MCF 10A (cell line): ENCODE data around the gene ASCC2. TPM values are rescaled to one million over a fixed set of nuclear protein-coding genes. Genes with fewer than 3 reads are reported as not detected.

Experiments used
- BruUV-seq: library from RNA; stranded (reverse); fragments of 400-500 nt; replicated peaks from 2 replicates; lab custom pipeline; 2021; lab: Mats Ljungman, UMichigan
- CTCF ChIA-PET: fragments of 300-600 bp; sonication (Branson Sonifier 250); formaldehyde crosslinking; extraction: SDS; loops from one replicate; lab custom pipeline; 2021; ENCODE audit warnings: antibody characterized with exemption, inconsistent platforms; lab: Yijun Ruan, JAX
- POLR2A ChIA-PET: fragments of 300-600, 350-650 bp; sonication (Branson Sonifier 250); formaldehyde crosslinking; extraction: SDS; loops from one replicate; lab custom pipeline; 2020; ENCODE audit warnings: antibody characterized with exemption, inconsistent platforms; lab: Yijun Ruan, JAX
- DNase-seq: peaks from one replicate; pipeline ENCODE4 v3.0.0-alpha.2; 2018; ENCODE audit not compliant: unreplicated experiment
- H3K27ac Mint-ChIP-seq: one replicate; pipeline ENCODE4 v1.8.0; 2022; ENCODE audit warnings: mild to moderate bottlenecking, low read depth, mixed read lengths; ENCODE audit not compliant: unreplicated experiment
- H3K27me3 Mint-ChIP-seq: one replicate; pipeline ENCODE4 v1.8.0; 2022; ENCODE audit warnings: mixed read lengths; ENCODE audit not compliant: insufficient read depth, unreplicated experiment
- H3K36me3 Mint-ChIP-seq: one replicate; pipeline ENCODE4 v1.8.0; 2022; ENCODE audit warnings: mild to moderate bottlenecking, moderate library complexity, mixed read lengths; ENCODE audit not compliant: insufficient read depth, unreplicated experiment
- H3K4me1 Mint-ChIP-seq: one replicate; pipeline ENCODE4 v1.8.0; 2022; ENCODE audit warnings: mixed read lengths; ENCODE audit not compliant: insufficient read depth, unreplicated experiment
- H3K4me3 Mint-ChIP-seq: one replicate; pipeline ENCODE4 v1.8.0; 2022; ENCODE audit warnings: mild to moderate bottlenecking, moderate library complexity, mixed read lengths; ENCODE audit not compliant: unreplicated experiment
- H3K9me3 Mint-ChIP-seq: one replicate; pipeline ENCODE4 v1.8.0; 2022; ENCODE audit warnings: mixed read lengths; ENCODE audit not compliant: unreplicated experiment
- CTCF ChIP-seq: fragments of 200-600 bp; IDR thresholded peaks from one replicate; pipeline ENCODE4 v1.8.0; 2022; ENCODE audit warnings: antibody characterized with exemption, mild to moderate bottlenecking; ENCODE audit not compliant: unreplicated experiment
- intact Hi-C: fragments of 100-400 bp; cut with micrococcal nuclease; formaldehyde crosslinking; loops from 2 replicates; pipeline ENCODE4 v1.14.1; 2022
- total RNA-seq: library from RNA; stranded (reverse); gene quantifications from 2 replicates; pipeline ENCODE4 v1.2.3, GENCODE V29; 2022

Gene ASCC2
- total RNA-seq, 1 experiment from 2014 or later: 70.7 TPM

GRCh38 chr22:29872144-29872893, 34.2 kb upstream of the ASCC2 start:
- Mint-ChIP-seq H3K36me3 (peaks cover 6% of the 10 kb centered on the region), H3K4me3 (no peak overlapping the region), H3K4me1 (peaks cover 5% of the 10 kb centered on the region), H3K27ac (no peak overlapping the region), H3K27me3 (no peaks in the 10 kb centered on the region), H3K9me3 (no peaks in the 10 kb centered on the region)
- intact Hi-C loops: no loop called here
- no peak for TF ChIP-seq CTCF
- DNase-seq: no peak
- CTCF ChIA-PET: interaction anchor here (1.1 kb wide), 1 partner anchor 35 kb away, joined by 5 read pairs; the partner anchor contains the start of gene ASCC2
- BruUV-seq: no TSS peak
- POLR2A ChIA-PET: interaction anchor here (0.6 to 1.7 kb wide), 3 partner anchors 10 to 105 kb away, joined by 3 read pairs; no protein-coding TSS in a partner anchor

- CTCF ChIA-PET: interaction anchor here (0.6 to 0.7 kb wide), 3 partner anchors 12 to 584 kb away, joined by 3 read pairs; no protein-coding TSS in a partner anchor
- no peak for DNase-seq
- BruUV-seq: no TSS peak
- no peak overlapping the region for H3K27ac Mint-ChIP-seq
- H3K4me1 Mint-ChIP-seq: peaks cover 5% of the 10 kb centered on the region
- H3K9me3 Mint-ChIP-seq: no peaks in the 10 kb centered on the region
- no peak overlapping the region for H3K4me3 Mint-ChIP-seq
- intact Hi-C loops: no loop called here
- no peak for TF ChIP-seq CTCF
- POLR2A ChIA-PET: interaction anchor here (1.1 to 1.7 kb wide), 3 partner anchors 10 to 34 kb away, joined by 3 read pairs; no protein-coding TSS in a partner anchor
- H3K27me3 Mint-ChIP-seq: no peaks in the 10 kb centered on the region
- H3K36me3 Mint-ChIP-seq: peaks cover 6% of the 10 kb centered on the region
Observed at GRCh38 chr22:29871684-29872083, 33.6 kb upstream of the ASCC2 start.

- no peak for DNase-seq
- Mint-ChIP-seq H3K4me1 (peaks cover 5% of the 10 kb centered on the region), H3K36me3 (peaks cover 6% of the 10 kb centered on the region), H3K27ac (no peak overlapping the region), H3K4me3 (no peak overlapping the region), H3K9me3 (no peaks in the 10 kb centered on the region), H3K27me3 (no peaks in the 10 kb centered on the region)
- ChIA-PET CTCF (interaction anchor here (0.5 to 0.6 kb wide), 4 partner anchors 19 to 234 kb away, joined by 3 read pairs; no protein-coding TSS in a partner anchor), POLR2A (interaction anchor here (0.9 to 2.3 kb wide), 3 partner anchors 16 to 32 kb away, joined by 3 to 8 read pairs (median 3); partner anchors contain the start of gene ASCC2)
- TF ChIP-seq CTCF: no peak
- BruUV-seq: no TSS peak
- intact Hi-C loops: no loop called here
Observed at GRCh38 chr22:29870574-29870973, 32.5 kb upstream of the ASCC2 start.

- intact Hi-C loops: no loop called here
- DNase-seq: no peak
- no TSS peak for BruUV-seq
- ChIA-PET POLR2A (interaction anchor here (0.7 kb wide), 1 partner anchor 370 kb away, joined by 3 read pairs; no protein-coding TSS in a partner anchor), CTCF (interaction anchor here (0.6 to 0.9 kb wide), 2 partner anchors 45 to 778 kb away, joined by 4 to 6 read pairs; no protein-coding TSS in a partner anchor)
- H3K27ac Mint-ChIP-seq: no peak overlapping the region
- H3K4me1 Mint-ChIP-seq: peaks cover 5% of the 10 kb centered on the region
- no peaks in the 10 kb centered on the region for H3K36me3 Mint-ChIP-seq
- H3K27me3 Mint-ChIP-seq: no peaks in the 10 kb centered on the region
- no peak for TF ChIP-seq CTCF
- no peaks in the 10 kb centered on the region for H3K9me3 Mint-ChIP-seq
- H3K4me3 Mint-ChIP-seq: no peak overlapping the region
Observed at GRCh38 chr22:29867851-29868250, 29.8 kb upstream of the ASCC2 start.
